ENCODE data around the gene TCN2. TPM values are rescaled to one million over a fixed set of nuclear protein-coding genes. Genes with fewer than 3 reads are reported as not detected.

The TCN2 gene
- total RNA-seq, 4 donors from 2014 or later: 28.7 to 44.2 (median 40.2) TPM

GRCh38 chr22:30640839-30641430 is 34.0 kb downstream of the TCN2 start:
- intact Hi-C loops (cut with DNase I): no loop called here
- Histone ChIP-seq H3K4me1 (peaks cover 36 to 57% (median 50%) of the 10 kb centered on the region in 4 donors), H3K36me3 (no peaks in the 10 kb centered on the region), H3K27ac (replicated peaks in 1 of 4) (no peak overlapping the region), H3K4me3 (no peak overlapping the region), H3K9me3 (no peaks in the 10 kb centered on the region), H3K27me3 (no peaks in the 10 kb centered on the region)
- WGBS: 90% methylated on average over 4 of the region's 4 CpGs
- TF ChIP-seq, protein P1, sequence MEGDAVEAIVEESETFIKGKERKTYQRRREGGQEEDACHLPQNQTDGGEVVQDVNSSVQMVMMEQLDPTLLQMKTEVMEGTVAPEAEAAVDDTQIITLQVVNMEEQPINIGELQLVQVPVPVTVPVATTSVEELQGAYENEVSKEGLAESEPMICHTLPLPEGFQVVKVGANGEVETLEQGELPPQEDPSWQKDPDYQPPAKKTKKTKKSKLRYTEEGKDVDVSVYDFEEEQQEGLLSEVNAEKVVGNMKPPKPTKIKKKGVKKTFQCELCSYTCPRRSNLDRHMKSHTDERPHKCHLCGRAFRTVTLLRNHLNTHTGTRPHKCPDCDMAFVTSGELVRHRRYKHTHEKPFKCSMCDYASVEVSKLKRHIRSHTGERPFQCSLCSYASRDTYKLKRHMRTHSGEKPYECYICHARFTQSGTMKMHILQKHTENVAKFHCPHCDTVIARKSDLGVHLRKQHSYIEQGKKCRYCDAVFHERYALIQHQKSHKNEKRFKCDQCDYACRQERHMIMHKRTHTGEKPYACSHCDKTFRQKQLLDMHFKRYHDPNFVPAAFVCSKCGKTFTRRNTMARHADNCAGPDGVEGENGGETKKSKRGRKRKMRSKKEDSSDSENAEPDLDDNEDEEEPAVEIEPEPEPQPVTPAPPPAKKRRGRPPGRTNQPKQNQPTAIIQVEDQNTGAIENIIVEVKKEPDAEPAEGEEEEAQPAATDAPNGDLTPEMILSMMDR (IDR thresholded peaks at IDR 0.05): no peak
- TF ChIP-seq POLR2A (IDR thresholded peaks at IDR 0.05; ENCODE audit: low read depth): no peak
- no peak for TF ChIP-seq POLR2AphosphoS5 (IDR thresholded peaks at IDR 0.05)
- TF ChIP-seq EP300 (IDR thresholded peaks at IDR 0.05): no peak
- DNase-seq (ENCODE audit: extremely low spot score): no peak

DNA sequence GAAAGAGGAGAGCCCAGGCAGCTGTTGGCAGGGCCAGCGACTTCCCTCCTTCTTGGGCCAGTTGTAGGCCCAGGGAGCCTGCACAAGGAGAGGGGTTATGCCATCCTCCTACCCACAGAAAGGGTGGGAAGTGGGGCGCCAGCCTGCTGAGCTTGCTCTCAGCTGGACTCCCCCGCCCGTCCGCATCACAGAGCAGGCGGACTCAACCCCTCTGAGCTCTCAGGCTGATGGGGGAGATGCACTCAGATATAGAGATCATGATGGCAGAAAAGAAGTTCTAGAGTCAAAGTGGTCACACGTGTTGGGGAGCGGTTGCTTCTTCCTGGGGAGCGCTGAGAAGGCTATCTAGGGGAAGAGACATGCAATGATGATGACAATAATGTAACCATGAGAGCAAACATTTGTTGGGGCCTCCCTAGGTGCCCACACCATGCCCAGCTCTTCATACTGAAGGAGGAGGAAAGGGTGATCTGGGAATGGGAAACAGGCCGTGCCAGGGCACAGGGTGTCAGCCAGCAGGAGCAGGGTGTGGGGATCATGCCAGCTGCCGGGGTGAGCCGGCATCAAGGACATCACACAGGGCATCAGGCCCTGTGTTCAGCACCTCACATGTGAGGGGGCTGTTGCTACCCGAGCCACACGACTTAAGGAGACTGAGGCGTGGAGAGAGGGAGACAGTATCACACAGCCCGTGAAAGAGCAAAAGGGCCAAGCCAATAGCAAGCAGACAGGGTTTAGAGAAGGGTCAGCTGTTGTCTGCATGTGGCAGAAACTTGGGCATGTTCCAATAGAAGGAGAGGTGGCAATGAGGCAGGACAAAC is 36.3 kb downstream of the TCN2 start:
- intact Hi-C loops (cut with DNase I): no loop called here
- no peaks in the 10 kb centered on the region for H3K27me3 ChIP-seq
- WGBS: 84% methylated on average over 16 of the region's 16 CpGs
- no peak overlapping the region for H3K4me3 ChIP-seq
- peaks cover 4 to 16% (median 12%) of the 10 kb centered on the region in 4 donors for H3K36me3 ChIP-seq
- H3K9me3 ChIP-seq: no peaks in the 10 kb centered on the region
- DNase-seq (ENCODE audit: extremely low spot score): no peak
- H3K4me1 ChIP-seq: peaks cover 15 to 33% (median 26%) of the 10 kb centered on the region in 4 donors
- no peak overlapping the region for H3K27ac ChIP-seq (replicated peaks in 1 of 4)
- TF ChIP-seq, protein P1 (IDR thresholded peaks at IDR 0.05): no peak
- TF ChIP-seq EP300 (IDR thresholded peaks at IDR 0.05): no peak

- no peak overlapping the region for H3K27ac ChIP-seq (replicated peaks in 1 of 4)
- H3K27me3 ChIP-seq: no peaks in the 10 kb centered on the region
- H3K36me3 ChIP-seq: peaks cover 4 to 16% (median 12%) of the 10 kb centered on the region in 4 donors
- TF ChIP-seq, protein P1 (IDR thresholded peaks at IDR 0.05): no peak
- TF ChIP-seq POLR2AphosphoS5 (IDR thresholded peaks at IDR 0.05): no peak
- no peak for TF ChIP-seq POLR2A (IDR thresholded peaks at IDR 0.05; ENCODE audit: low read depth)
- no peak for TF ChIP-seq EP300 (IDR thresholded peaks at IDR 0.05)
- 95% methylated on average over 25 of the region's 25 CpGs for WGBS
- H3K4me1 ChIP-seq: peaks cover 11 to 40% (median 29%) of the 10 kb centered on the region in 4 donors
- DNase-seq (ENCODE audit: extremely low spot score): no peak
- intact Hi-C loops (cut with DNase I): no loop called here
- H3K9me3 ChIP-seq: no peaks in the 10 kb centered on the region
- H3K4me3 ChIP-seq: no peak overlapping the region
These were observed 39.7 kb downstream of the TCN2 start for GRCh38 chr22:30646518-30647160.

- Histone ChIP-seq H3K27me3 (no peaks in the 10 kb centered on the region), H3K9me3 (no peaks in the 10 kb centered on the region), H3K4me1 (peaks cover 11 to 40% (median 29%) of the 10 kb centered on the region in 4 donors), H3K27ac (replicated peaks in 1 of 4) (no peak overlapping the region), H3K36me3 (peaks cover 4 to 16% (median 12%) of the 10 kb centered on the region in 4 donors), H3K4me3 (no peak overlapping the region)
- TF ChIP-seq, protein P1 (IDR thresholded peaks at IDR 0.05): no peak
- TF ChIP-seq EP300 (IDR thresholded peaks at IDR 0.05) (no peak), POLR2AphosphoS5 (IDR thresholded peaks at IDR 0.05) (no peak)
- intact Hi-C loops (cut with DNase I): no loop called here
- DNase-seq (ENCODE audit: extremely low spot score): no peak
- WGBS: 74% methylated on average over 3 of the region's 3 CpGs
These were observed 40.6 kb downstream of the TCN2 start for GRCh38 chr22:30647536-30647935.

Measured in esophagus muscularis mucosa (tissue), 4 donors.